ENCODE results near the gene MYO18A.

The MYO18A gene

DNA sequence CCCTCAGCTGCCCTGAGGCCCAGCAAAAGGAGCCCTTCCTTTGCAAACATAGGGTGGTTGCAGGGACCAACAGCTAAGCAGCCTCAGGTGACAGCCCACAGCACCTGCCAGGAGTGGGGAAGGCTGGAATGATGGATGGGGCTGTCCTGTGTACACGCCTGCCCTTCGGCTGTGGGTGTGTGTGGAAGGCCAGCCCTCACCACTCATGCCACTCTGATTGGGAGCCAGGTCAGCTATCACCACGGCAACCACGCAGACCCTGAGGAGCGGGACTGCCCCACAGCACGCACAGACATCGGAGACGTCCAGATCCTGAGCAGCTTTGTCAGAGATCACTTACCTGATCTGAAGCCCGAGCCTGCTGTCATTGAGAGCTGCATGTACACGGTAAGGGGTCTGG, 125.4 kb downstream of the MYO18A start:
- H3K27me3 Mint-ChIP-seq, result peaks cover 0 to 19% of the 10 kb centered on the region in 2 donors
- no peaks in the 10 kb centered on the region for H3K36me3 Mint-ChIP-seq (ENCODE audit: insufficient read depth)
- ATAC-seq (replicated peaks) (no peak), DNase-seq (no peak)
- no peak overlapping the region for H3K4me3 Mint-ChIP-seq
- no peaks in the 10 kb centered on the region for H3K9me3 Mint-ChIP-seq
- H3K27ac Mint-ChIP-seq, result no peak overlapping the region
- no peaks in the 10 kb centered on the region for H3K4me1 Mint-ChIP-seq (ENCODE audit: low read depth in 2 of 2)

DNA sequence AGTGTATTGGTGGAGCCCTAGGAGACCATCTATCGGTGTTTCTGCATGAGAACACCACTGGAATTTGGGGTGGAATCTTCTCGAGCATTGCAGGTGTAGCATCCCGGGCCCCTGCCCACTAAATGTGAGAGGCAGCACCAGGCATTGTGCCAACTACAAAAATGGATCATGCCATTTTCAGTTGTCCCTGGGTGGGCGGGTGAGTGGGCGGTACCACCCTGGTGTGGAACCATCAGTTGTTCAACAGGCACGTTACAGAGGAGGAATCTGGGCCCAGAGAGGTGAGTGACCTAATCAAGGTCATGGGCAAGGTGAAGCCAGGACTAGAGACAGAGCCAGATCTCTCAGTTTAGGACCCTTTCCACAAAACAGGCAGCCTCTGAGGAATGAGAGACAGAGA, 128.5 kb downstream of the MYO18A start:
- Mint-ChIP-seq H3K36me3 (ENCODE audit: insufficient read depth) (no peaks in the 10 kb centered on the region), H3K27ac (no peak overlapping the region), H3K4me3 (no peak overlapping the region), H3K9me3 (no peaks in the 10 kb centered on the region), H3K27me3 (peaks cover 20 to 45% of the 10 kb centered on the region in 2 donors), H3K4me1 (ENCODE audit: low read depth in 2 of 2) (no peaks in the 10 kb centered on the region)
- DNase-seq, result no peak
- ATAC-seq (replicated peaks), result no peak

DNA sequence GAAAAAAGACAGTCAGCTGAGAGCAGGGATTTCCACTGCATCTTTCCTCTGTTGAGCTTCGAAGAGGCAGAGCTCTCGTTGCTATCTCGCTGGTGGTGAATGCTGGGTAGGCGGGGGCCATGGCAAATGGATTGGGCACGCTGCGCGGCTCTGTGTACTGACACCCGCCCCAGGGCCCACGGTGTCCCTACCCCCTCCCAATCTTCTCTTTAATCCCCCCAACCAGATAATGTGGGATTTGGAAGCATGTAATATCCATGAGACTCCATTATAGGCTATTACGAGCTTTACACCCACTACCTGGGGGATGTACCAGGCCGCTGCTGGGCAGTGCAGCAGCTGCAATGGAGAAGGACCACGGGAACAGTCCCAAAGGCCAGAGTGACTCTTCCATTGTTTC, 129.0 kb downstream of the MYO18A start:
- no peak overlapping the region for H3K27ac Mint-ChIP-seq
- H3K36me3 Mint-ChIP-seq (ENCODE audit: insufficient read depth), result no peaks in the 10 kb centered on the region
- no peaks in the 10 kb centered on the region for H3K4me1 Mint-ChIP-seq (ENCODE audit: low read depth in 2 of 2)
- no peaks in the 10 kb centered on the region for H3K9me3 Mint-ChIP-seq
- ATAC-seq (replicated peaks), result no peak
- H3K4me3 Mint-ChIP-seq, result no peak overlapping the region
- peaks cover 26 to 50% of the 10 kb centered on the region in 2 donors for H3K27me3 Mint-ChIP-seq
- no peak for DNase-seq

DNA sequence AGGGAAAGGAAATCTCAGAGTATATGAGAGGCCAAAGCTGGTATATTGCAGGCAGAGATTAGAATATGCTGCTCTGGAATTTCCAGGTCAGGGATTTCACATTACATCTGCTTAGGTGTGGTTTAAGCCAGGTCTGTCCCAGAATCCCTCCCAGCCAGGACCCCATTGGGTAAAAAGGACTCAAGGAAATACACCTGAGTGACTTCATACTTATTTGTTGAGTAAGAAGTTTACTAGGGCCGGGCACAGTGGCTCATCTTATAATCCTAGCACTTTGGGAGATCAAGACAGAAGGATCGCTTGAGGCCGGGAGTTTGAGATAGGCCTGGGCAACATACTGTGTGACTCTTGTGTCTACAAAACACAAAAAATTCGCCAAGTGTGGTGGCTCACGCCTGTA, 130.0 kb downstream of the MYO18A start:
- Mint-ChIP-seq H3K9me3 (no peaks in the 10 kb centered on the region), H3K27ac (no peak overlapping the region), H3K4me1 (ENCODE audit: low read depth in 2 of 2) (no peaks in the 10 kb centered on the region), H3K27me3 (peaks cover 32 to 57% of the 10 kb centered on the region in 2 donors), H3K36me3 (ENCODE audit: insufficient read depth) (no peaks in the 10 kb centered on the region), H3K4me3 (no peak overlapping the region)
- ATAC-seq (replicated peaks) (no peak), DNase-seq (no peak)

DNA sequence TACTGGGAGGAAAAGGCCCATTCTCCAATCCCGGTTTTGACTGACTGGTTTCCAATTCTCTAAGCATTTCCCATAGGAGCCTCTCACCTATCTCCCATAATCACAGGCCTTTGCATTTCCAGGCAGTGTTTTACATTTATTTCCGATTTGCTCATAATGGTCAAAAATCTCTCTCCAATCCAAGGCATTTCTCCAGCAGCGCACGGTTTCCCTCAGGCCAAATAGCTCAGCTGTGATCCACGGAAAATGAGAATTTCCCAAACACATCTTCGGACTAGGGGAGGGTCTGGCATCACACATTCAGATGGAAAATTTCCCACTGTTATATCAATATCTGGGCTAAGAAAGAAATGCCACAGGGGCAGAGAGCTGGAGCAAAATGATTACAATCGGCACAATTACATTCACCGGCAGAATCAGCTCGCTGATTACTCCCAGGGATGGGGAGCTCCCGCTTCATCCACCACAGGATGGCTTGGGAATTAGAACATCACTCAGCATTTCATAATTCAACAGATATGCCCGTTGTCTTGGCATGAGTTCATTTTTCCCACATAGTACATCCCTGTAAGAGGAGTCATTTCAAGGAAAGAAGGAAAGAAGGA, 130.6 kb downstream of the MYO18A start:
- no peak overlapping the region for H3K4me3 Mint-ChIP-seq
- ATAC-seq (replicated peaks) (no peak), DNase-seq (no peak)
- H3K27ac Mint-ChIP-seq, result no peak overlapping the region
- no peaks in the 10 kb centered on the region for H3K9me3 Mint-ChIP-seq
- H3K36me3 Mint-ChIP-seq (ENCODE audit: insufficient read depth), result no peaks in the 10 kb centered on the region
- peaks cover 32 to 57% of the 10 kb centered on the region in 2 donors for H3K27me3 Mint-ChIP-seq
- no peaks in the 10 kb centered on the region for H3K4me1 Mint-ChIP-seq (ENCODE audit: low read depth in 2 of 2)

DNA sequence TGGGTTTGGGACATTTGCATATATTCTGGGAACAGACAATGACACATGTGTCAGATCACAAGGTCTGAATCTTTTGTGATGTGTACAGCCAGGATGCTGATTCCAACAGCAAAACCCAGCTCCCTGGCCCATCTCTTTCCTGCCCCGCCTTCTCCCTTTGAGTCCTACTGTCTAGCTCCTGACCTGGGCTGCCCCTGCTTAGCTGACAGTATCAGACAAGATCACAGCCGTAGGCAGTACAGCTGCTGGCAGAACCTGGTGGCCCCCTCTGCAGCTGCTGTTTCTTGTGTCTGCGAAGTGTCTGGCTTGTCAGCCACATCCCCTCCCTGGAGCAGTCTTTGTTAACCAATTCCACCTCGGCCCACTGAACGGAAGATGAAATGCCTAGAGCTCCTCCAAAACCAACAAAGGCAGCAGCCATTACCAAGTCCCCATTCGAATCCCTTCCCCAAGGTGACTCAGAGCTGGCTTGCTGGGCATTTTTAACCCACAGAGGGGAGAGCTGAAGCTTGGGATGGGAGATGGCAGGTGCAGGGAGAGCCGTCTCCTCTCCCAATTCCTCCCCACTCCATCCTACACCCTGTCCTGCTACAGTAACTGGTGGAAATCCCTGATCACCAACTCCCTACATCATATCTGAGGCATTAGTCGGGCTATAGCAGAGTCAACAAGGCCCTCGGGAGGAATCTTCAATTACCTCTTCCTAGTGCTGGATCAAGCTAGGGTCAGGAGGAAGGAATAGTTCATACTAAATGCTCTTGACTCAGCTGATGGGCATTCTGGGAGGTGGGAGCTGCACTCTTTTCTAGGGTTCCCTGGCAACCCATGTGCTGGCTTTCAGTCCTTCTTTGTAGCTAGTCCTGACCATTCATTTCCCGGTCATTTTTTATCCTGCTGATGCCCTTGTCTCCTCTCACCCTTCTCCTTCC, 131.5 kb downstream of the MYO18A start:
- peaks cover 32 to 57% of the 10 kb centered on the region in 2 donors for H3K27me3 Mint-ChIP-seq
- H3K4me1 Mint-ChIP-seq (ENCODE audit: low read depth in 2 of 2), result no peaks in the 10 kb centered on the region
- no peaks in the 10 kb centered on the region for H3K36me3 Mint-ChIP-seq (ENCODE audit: insufficient read depth)
- DNase-seq (no peak), ATAC-seq (replicated peaks) (no peak)
- H3K9me3 Mint-ChIP-seq, result no peaks in the 10 kb centered on the region
- H3K27ac Mint-ChIP-seq, result no peak overlapping the region
- H3K4me3 Mint-ChIP-seq, result no peak overlapping the region

DNA sequence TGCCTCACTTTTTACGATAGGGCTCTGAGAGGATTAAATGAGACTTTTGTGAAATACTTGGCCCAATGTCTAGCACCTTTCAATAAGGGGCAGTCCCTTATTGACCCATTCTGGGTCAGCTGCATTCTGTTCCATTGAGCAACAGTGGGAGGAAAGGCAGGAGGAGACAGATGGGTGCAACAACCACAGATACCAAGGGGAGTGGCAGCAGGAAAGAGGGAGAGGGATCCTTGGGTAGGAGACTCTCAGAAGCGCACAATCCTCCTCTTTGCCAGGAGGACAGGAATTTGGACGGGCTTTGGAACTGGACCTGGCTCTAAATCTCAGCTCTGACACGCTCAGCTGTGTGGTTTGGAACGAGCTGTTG, 133.7 kb downstream of the MYO18A start:
- H3K27me3 Mint-ChIP-seq, result peaks cover 35 to 66% of the 10 kb centered on the region in 2 donors
- H3K27ac Mint-ChIP-seq, result no peak overlapping the region
- H3K4me3 Mint-ChIP-seq, result no peak overlapping the region
- ATAC-seq (replicated peaks) (no peak), DNase-seq (no peak)
- H3K4me1 Mint-ChIP-seq (ENCODE audit: low read depth in 2 of 2), result peaks cover 0 to 7% of the 10 kb centered on the region in 2 donors
- no peaks in the 10 kb centered on the region for H3K9me3 Mint-ChIP-seq
- peaks cover 3% of the 10 kb centered on the region for H3K36me3 Mint-ChIP-seq (ENCODE audit: insufficient read depth)

DNA sequence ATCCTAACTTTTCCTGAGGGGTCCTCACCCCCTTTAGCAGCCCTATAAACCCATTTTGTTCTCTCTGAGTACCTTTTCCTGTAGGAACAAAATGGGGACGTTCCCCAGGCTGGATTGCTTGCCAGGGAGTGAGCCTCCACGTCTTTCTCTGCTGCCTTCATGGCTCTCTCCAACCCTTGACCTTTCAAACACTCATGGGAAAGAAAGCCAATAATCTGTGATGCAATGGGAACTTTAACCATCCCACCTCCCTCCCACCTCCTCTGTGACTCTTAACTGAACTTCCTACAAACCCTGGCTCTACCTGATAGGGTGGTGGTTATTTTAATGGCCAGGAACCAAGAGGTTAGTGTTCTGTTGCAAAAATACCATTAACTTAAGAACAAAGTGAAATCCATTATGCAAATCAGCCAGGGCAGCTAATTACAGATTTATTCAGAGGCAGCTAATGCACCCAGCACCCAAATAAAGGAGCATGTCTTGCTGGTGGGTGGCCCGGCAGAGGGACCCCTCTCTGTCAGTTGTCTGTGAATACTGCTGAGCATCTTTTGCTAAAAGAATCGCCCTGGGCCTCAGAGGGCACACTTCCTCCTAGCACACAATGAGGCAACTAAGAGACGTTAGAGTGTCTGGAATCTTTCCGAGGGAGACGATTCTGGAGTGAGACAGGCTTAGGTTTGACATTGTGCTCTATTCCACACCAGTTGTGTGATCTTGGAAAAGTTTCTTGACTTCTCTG, 134.3 kb downstream of the MYO18A start:
- Mint-ChIP-seq H3K4me1 (ENCODE audit: low read depth in 2 of 2) (peaks cover 0 to 7% of the 10 kb centered on the region in 2 donors), H3K27me3 (peaks cover 41 to 68% of the 10 kb centered on the region in 2 donors), H3K36me3 (ENCODE audit: insufficient read depth) (peaks cover 3% of the 10 kb centered on the region), H3K4me3 (no peak overlapping the region), H3K27ac (no peak overlapping the region), H3K9me3 (no peaks in the 10 kb centered on the region)
- DNase-seq (no peak), ATAC-seq (replicated peaks) (no peak)

DNA sequence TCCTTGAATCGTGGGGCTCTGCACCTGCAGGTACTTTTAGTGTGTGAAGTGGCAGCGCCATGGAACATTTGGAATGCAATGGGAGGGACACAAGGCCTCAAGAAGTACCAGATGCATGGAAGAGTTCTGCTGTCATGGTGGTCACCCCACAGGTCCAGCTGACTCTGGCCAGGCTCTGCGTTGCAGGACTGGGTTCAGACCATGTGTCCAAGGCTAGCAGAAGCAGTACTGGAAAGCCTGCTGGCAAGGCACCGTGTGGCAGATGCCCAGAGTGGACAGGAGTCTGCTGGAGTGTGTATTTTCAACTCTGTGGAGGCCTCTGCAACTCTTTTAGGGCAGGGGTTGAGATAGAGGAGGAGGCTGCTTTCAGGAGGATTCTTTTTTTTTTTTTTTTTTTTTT, 135.2 kb downstream of the MYO18A start:
- Mint-ChIP-seq H3K27ac (no peak overlapping the region), H3K4me3 (no peak overlapping the region), H3K9me3 (no peaks in the 10 kb centered on the region), H3K27me3 (peaks cover 43 to 71% of the 10 kb centered on the region in 2 donors), H3K4me1 (ENCODE audit: low read depth in 2 of 2) (peaks cover 0 to 7% of the 10 kb centered on the region in 2 donors), H3K36me3 (ENCODE audit: insufficient read depth) (peaks cover 3% of the 10 kb centered on the region)
- ATAC-seq (replicated peaks), result no peak
- no peak for DNase-seq

DNA sequence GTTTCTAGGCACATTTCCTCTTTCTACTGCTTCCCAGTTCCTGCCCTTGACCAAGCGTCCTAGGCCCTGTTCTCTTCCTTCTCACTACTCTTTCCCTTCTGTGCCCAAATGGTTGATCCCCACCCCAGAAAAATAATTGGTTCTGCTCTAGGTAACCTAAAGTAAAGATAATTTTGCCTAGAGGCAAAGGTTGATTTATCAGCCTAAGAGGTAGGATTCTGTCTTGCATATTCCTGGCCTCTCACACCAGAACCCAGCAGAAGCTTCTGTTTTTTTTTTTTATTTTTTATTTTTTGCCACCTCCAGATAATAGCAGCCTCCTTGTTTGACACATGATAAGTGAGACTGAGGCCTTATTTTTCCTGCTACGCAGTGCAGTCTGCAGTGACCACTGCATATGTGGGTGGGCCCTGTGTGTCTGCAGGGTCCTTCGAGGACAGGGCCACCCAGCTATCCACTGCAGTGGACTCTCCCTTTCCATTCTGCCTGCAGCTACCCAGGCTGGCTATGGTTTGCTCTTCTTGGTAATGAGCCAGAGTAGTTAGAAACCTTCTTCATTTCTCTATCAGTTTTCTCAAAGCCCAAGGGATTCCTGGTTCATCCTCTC, 136.6 kb downstream of the MYO18A start:
- Mint-ChIP-seq H3K27me3 (peaks cover 37 to 58% of the 10 kb centered on the region in 2 donors), H3K4me3 (no peak overlapping the region), H3K4me1 (ENCODE audit: low read depth in 2 of 2) (peaks cover 0 to 7% of the 10 kb centered on the region in 2 donors), H3K27ac (no peak overlapping the region), H3K36me3 (ENCODE audit: insufficient read depth) (peaks cover 3% of the 10 kb centered on the region), H3K9me3 (no peaks in the 10 kb centered on the region)
- DNase-seq (no peak), ATAC-seq (replicated peaks) (no peak)

DNA sequence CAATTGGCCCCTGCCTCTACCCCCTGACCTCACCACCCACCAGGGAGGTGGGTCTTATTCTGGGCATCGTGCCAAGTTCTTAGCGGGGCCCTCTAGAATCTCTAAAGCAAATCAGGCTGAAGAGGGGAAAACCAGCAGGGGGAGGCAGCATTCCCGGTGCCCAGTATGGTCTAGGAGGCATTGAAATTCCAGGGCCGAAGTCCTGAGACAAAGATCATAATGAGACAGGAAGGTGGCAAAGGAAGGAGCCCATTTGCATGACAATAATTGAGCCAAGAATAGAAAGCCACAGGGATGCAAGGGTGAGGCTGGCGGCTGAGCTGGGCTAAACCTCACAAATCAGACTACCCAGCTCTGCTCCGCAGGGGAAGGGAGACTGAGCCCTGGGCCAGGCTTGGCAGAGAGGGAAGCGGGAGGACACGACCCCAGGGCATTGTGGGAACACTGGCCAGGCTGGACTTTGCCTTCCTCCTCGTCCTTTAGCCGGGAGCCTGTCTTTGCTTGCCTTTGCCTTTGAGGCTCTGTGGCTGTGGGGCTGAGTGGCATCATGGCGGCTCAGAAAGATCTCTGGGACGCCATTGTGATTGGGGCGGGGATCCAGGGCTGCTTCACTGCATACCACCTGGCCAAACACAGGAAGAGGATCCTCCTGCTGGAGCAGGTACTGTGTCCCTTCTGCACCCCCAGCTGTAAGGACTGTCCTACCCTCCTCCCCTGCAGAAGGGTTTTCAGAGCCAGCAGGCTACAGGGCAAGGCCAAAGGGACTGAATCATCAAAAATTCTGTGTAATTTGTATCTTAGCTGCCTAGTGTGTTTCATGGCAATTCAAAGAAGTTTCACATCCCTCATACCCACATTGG, 137.3 kb downstream of the MYO18A start, which contains the start of gene PIPOX:
TSS of gene PIPOX (plus strand) at position 463 of the 860 bp plus-strand sequence. CDS start at position 548, 85 bp downstream.
- H3K27ac Mint-ChIP-seq, result no peak within 1 kb of the TSS
- DNase-seq (no peak), ATAC-seq (replicated peaks) (peak; percentile 17)
- H3K36me3 Mint-ChIP-seq (ENCODE audit: insufficient read depth), result peaks cover 3% of the 10 kb centered on the region
- H3K4me1 Mint-ChIP-seq (ENCODE audit: low read depth in 2 of 2), result peaks cover 0 to 7% of the 10 kb centered on the region in 2 donors
- H3K9me3 Mint-ChIP-seq, result no peaks in the 10 kb centered on the region
- H3K27me3 Mint-ChIP-seq, result peaks cover 30 to 50% of the 10 kb centered on the region in 2 donors
- H3K4me3 Mint-ChIP-seq, result no peak within 1 kb of the TSS

DNA sequence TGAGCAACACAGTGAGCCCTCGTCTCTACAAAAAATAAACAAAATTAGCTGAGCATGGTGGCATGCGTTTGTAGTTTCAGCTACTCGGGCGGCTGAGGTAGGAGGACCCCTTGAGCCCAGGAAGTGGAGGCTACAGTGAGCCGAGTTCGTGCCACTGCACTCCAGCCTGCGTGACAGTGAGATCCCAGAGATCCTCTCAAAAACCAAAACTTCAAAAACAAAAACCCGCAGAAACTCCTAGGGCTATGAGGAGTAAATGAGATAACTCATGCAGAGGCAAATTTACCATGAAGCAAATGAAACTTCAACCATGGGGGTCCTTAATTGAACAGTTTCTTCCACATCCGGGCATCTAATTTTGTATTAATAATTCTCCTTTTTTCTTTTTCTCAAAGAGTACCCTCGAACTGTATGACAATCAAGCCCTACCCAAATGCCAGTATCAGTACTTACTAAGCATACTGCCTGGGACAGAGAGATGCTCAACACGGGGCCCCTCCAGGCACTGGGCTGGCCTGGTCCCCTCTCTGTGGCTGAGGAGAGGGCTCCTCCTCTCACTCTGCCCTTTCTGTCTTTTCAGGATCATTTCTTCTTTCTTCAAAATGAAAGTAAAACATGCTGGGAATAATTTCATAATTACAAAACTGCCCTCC, 138.0 kb downstream of the MYO18A start:
- peaks cover 0 to 7% of the 10 kb centered on the region in 2 donors for H3K4me1 Mint-ChIP-seq (ENCODE audit: low read depth in 2 of 2)
- no peaks in the 10 kb centered on the region for H3K9me3 Mint-ChIP-seq
- no peak overlapping the region for H3K27ac Mint-ChIP-seq
- no peak for DNase-seq
- peaks cover 3% of the 10 kb centered on the region for H3K36me3 Mint-ChIP-seq (ENCODE audit: insufficient read depth)
- no peak for ATAC-seq (replicated peaks)
- peaks cover 26 to 48% of the 10 kb centered on the region in 2 donors for H3K27me3 Mint-ChIP-seq
- H3K4me3 Mint-ChIP-seq, result no peak overlapping the region
